Activated CD8-positive, alpha-beta memory T cell treated with anti-CD3 and anti-CD28 coated beads for 36 hours (primary cell): ENCODE results near the gene IDH3G. TPM values are rescaled to one million over a fixed set of nuclear protein-coding genes. Genes with fewer than 3 reads are reported as not detected.

ENCODE experiments used
- CTCF ChIA-PET: fragments of 350-600 bp; sonication (Branson Sonifier 250); formaldehyde crosslinking; loops from one replicate; lab custom pipeline; 2021; ENCODE audit warnings: antibody characterized with exemption; lab: Charles Lee
- POLR2A ChIA-PET: fragments of 350-600 bp; sonication (Branson Sonifier 250); formaldehyde crosslinking; loops from one replicate; lab custom pipeline; 2021; ENCODE audit warnings: antibody characterized with exemption; lab: Charles Lee
- total RNA-seq, 2 experiments: library from RNA; stranded (reverse); gene quantifications; one replicate each; pipeline ENCODE4 v1.2.3, GENCODE V29; 2021

IDH3G gene
- total RNA-seq = 10 to 100 TPM; 52.7 to 55.6 TPM

DNA sequence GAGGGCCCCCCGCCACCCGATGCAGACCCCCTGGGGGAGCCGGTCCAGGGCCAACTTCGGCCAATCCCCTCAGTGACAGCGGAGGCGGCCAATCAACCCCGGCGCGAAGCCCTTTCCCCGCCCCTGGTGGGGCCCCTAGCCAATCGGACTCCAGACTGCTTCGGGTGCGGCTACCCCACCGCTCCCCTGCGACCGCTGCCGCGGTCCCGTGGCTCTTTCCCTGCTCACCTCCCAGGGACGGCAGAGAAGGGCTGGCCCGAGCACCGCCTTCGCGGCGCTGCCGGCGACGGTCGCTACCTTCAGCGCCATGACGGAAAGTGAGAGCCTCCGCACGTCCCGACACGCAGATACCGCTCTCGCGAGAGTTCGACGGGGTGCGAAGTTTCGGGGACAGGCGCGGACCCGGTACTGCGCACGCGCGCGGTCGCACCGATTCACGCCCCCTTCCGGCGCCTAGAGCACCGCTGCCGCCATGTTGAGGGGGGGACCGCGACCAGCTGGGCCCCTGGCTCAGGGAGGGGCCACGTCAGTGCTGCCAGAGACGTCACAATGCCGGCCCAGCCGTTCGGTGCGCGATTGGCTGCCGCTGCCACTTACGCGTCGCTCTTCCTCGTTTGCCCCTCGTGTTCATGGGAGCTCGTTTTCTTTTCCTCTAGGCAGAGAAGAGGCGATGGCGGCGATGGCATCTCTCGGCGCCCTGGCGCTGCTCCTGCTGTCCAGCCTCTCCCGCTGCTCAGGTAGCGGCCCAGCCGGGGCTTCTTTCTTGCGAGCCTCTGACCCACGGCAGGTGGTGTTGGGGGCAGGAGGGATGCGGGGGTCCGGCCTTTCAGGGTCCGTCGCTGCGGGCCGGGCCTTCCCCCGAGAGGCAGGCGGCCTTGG, at the start of gene IDH3G, which contains the start of gene SSR4:
Gene IDH3G (minus strand): TSS at position 358 of the 879 bp plus-strand sequence. CDS start 49 bp downstream, at position 309.
Gene SSR4 (plus strand): TSS at position 651 of the 879 bp plus-strand sequence. CDS start 20 bp downstream, at position 671.
- ChIA-PET CTCF (no interaction called here), POLR2A (interaction anchor here (1.4 kb wide), 1 partner anchor 130 kb away, joined by 7 read pairs; no protein-coding TSS in a partner anchor)

DNA sequence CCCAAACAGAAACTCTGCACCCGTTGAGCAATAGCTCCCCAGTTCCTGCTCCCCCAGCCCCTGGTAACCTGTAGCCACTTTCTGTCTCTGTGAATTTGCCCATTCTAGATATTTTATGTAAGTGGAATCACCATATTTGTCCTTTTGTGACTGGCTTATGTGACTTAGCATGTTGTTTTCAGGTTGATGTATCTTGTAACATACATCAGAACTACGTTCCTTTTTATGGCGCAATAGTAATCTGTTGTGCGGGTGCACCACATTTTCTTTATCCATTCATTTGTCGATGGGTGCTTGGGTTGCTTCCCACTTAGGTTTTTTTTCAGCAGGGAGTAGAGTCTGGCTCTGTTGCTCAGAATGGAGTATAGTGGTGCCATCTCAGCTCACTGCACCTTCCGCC, 42.7 kb upstream of the IDH3G start:
- ChIA-PET POLR2A (no interaction called here), CTCF (no interaction called here)

DNA sequence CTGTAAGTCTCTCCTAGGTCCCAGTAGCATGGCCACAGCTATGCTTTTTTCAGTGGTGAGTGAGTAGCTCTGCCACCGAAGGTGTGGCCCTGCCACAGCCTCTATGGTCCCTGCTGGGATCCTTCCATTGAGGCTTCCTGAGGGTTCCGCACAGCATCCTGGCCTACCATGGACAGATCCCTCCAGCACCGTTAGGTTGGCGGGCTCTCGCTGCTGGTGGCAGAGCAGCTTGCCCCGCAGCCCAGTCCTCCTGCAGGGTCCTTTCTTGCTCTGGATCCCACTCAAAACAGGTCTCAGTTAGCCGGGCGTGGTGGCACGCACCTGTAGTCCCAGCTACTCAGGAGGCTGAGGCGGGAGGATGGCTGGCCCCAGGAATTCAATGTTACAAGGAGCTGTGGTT, 38.6 kb upstream of the IDH3G start:
- ChIA-PET CTCF (no interaction called here), POLR2A (no interaction called here)

DNA sequence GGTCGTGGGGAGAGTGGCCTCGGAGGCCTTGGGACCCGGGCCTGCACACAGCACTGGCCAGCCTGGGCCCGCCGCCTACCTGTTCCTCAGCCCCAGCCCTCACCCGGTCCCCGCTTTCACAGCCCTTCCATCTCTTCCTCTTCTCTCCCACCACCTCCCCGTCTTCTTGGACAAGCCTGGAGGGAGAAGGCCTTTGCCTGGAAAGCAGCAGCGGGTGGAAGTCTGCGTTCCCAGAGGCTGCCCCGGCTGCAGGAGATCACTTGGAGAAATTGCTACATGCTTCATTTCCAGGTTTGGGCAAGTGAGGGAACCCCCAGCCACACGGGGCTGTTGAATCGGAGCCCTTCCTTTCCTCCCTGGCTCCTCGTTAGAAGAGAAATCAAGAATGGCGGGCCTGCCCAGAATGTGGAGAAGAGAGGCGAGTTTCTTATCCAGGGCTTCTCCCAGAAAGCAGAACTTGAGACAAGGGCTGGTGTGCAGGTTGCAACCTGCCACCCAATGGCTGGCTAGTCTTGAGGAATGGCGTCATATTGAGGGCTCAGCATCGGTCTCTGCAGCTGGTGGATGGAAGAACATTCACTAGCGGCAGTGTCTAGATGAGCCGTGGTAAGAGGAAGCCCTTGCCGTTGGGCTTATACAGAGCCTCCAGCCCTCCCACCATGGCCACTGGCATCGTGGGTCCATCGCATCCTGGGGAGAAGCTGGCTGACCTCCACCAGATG, 37.4 kb upstream of the IDH3G start:
- ChIA-PET CTCF (no interaction called here), POLR2A (no interaction called here)

DNA sequence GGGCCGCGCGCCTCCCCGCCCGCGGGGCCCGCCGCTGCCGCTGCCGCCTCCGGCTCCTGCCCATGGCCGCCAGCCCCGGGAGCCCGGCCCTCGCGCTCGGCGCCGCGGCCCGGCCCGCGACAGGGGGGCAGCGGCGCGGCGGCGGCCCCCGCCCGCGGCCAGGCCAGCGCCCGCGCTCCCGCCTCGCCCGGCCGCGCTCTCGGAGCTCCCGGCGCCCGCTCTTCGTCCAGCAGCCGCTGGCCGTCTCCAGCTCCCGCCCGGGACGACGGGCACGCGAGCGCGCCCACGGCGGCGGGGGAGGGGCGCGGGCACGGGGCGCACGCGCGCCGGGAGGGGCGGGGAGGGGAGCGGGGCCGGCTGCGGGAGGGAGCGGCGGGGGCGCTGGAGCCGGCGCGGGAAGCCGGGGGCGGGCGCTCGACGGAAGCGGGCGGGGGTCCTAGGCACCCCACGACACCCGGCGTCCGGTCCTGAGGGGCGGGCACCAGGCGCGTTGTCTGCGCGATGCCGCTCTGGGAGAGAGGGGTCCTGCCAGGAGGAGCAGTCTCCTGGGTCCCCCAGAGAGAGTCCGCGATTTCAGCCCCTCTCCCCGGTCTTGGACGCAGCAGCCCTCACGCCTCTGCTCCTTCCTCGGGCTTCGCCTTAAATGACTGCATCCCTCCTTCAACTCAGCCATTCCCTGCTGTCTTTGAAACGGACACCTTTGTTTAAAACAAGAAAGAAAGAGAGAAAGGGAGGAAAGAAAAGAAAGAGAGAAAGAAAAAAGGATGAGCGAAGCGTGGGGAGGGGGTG, 36.7 kb upstream of the IDH3G start:
- POLR2A ChIA-PET = no interaction called here
- CTCF ChIA-PET = no interaction called here

DNA sequence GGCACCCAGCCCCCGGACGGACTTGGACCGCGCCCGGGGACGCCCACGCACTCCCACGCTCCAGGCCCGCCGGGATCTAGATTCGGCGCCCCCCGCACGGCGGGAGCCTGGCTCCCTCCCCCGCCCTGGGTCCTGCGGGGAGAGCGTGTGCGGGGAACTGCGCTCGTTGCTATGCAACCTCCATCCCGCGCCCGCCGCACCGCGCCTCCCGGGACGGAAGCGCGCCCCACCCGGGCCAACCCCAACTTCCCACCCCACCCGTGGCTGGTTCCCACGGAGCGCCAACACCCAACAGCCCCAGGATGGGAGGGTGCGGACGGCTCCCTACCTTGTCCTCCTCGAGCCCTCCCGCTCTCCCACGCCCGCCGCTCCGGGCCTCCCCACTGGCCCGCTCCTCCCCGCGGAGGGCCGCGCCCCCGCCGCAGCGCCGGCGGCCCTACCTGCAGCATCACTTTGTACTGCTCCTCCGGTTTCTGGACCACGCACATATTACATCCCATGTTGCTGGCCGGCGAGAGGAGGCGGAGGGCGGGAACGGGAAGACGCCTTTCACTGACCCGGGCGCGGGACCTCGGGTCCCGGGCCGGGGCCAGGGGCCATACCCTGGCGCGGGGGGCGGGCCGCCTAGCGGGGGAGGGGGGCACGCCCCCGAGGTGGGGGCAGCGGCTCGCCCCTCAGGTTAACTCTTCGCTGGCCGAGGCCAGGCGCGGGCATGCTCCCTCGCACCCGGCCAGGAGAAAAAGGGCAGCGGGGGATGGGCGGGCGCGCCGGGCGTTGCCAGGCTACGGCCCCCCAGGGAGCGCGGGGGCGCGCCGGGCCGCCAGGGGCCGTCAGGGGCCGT, 35.8 kb upstream of the IDH3G start, which contains the start of gene PDZD4:
Gene PDZD4 (minus strand): TSS at position 746 of the 841 bp plus-strand sequence. CDS start 246 bp downstream, at position 500.
- CTCF ChIA-PET = no interaction called here
- POLR2A ChIA-PET = no interaction called here

DNA sequence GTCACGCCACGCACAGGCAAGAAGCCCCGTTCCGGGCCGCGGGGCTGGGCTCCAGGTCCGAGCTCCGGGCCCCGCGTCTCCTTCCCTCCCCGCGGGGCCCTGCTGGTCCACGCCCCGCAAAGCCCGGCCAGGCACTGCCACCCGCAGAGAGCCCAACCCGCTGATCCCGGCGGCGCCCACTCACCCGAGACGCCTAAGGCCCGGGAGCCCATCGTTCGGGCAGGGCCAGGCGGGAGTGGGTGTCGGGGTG, 35.3 kb upstream of the IDH3G start:
- CTCF ChIA-PET = no interaction called here
- POLR2A ChIA-PET = no interaction called here

DNA sequence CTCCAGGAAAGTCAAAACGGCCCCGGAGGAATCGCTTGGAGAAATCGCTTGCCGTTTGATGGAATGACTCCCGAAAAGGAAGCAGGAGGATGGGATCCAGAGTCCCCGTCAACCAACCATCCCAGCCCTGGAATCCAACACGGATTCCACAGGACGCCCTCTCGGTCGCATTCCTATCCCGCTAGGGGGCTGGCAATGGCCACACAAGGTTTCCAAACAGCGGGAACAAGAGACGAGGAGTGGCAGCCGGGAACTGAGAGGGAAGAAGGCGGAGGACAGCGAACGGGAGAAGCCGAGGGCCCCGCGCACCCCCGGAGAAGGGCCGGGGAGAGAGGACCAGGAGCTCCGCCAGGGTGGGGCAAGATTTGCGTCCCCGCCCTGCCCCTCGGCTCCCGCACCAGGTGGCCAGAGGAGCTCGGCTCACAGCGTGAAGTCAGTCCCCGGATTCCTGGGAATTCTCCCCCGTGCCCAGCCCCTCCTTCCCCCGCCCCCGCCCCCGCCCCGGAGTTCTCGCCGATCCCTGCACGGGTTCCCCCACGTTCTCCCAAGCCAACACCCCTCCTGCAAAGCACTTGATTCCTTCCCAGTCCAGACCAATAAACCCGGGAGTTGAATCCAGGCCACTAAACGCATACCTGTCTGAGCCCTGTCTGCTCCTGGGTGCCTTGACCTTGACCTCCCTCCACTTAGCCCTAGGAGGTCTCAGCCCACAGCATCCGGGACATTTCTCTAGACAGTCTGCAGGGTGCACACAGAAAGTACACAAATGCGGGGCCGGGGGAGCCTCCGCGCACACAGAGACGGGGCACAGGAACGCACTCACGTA, 34.8 kb upstream of the IDH3G start:
- ChIA-PET POLR2A (no interaction called here), CTCF (no interaction called here)

DNA sequence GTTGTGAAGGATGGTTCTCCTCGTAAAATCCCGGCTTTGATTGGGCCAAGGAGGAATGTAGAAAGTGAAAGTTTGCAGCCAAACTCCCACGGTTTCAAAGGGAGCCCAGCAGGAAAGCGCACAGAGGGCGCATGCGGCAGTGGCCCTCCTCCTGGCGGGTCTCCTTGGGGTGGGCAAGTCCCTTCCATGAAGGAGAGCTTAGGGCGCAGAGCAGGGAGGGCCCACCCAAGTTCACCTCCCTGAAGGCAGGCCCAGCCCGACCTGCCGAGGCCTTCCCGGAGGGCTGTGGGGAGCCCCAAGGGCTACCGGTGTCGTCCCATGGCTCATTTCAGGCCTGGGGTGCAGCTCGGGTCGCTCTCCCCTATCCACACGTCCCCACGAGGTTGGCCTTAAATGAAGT, 34.1 kb upstream of the IDH3G start:
- CTCF ChIA-PET = no interaction called here
- POLR2A ChIA-PET = no interaction called here

DNA sequence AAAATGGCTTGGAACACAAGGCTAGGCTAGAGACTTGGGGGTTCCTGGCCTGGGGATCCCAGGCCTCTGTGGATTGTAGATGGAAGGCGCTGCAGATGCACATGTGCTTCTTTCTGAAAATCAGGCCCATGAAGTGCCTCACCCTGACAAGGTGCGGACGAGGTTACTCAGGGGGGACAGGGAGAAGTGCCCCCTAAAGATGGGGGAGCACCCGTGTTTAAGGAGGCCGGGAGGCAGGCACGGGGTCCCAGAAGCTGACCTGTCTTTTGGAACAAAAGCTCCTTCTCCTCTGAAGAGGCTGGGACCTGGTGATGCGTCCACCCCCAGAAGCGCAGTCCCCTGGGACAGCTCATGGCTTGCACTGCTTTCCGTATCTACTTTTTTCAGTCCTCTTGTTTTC, 33.7 kb upstream of the IDH3G start:
- CTCF ChIA-PET = no interaction called here
- POLR2A ChIA-PET = no interaction called here

DNA sequence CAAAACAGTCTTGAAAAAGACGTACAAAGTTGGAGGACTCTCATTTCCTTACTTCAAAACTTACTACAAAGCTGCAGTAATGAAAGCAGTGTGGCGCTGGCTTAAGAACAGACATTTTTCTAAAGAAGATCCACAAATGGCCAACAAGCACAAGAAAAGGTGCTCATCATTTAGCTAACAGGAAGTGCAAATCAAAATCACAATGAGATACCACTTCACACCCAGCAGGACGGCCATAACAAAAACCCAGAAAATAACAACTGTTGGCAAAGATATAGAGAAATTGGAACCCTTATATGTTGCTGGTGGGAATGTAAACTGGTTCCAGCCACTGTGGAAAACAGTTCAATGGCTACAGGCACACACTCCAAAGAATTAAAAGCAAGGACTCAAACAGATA, 32.8 kb upstream of the IDH3G start:
- ChIA-PET CTCF (no interaction called here), POLR2A (interaction anchor here (0.5 kb wide), 1 partner anchor 154 kb away, joined by 3 read pairs; no protein-coding TSS in a partner anchor)

DNA sequence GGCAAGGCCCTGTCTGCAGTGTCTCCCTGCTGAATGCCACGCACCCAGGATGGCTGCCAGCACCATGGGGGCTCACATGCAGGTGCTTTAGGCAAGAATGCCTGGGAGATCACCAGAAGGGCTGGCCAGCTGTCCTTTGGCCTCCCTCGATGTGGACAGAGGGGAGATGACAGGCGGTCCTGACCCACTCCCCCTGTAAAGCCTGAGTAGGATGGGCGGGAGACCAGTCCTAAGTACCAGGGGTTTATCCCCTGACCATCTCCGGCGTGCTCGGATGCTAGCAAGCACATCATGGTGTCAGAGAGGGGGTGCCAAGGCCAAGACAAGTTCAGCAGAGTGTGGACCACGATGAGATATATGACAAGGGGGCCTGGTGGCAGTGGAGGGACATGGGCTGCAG, 30.9 kb upstream of the IDH3G start:
- ChIA-PET POLR2A (no interaction called here), CTCF (no interaction called here)

DNA sequence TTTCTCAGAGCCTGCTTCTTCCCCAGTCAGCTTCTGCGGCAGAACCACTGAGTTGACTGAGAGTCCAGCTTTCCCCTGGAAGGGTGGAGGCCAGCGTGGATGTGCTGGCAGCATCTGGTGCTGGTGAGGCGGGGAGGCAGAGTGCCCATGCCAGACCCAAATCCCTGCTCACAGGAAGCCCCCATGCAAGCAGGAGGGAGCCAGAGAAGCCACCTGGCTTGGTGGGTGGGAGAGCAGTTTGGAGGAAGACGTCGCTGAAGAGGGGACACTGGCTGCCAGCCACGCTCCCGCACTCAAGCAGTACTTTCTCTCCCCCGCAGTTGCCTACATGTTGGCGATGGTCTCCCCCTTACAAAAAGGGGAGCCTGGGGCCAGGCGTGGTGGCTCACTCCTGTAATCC, 30.2 kb upstream of the IDH3G start:
- CTCF ChIA-PET = no interaction called here

DNA sequence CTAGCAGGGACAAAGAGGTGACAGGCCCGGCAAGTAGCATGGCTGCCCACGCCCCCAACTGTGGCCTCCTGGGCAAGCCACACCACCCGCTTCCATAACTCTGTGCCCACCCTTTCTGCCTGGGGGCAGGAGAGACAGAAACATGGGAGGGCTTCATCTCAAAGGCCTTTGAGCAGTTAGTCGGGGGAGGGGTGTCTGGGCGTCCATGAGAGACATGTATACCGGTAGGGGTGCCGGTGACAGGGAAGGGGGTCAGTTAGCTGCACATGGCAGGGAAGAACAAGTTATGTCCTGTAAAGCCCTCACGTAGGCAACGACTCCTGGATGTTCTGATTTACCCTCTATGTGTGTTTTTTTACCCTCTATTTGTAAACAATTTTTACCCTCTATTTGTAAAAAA, 26.9 kb upstream of the IDH3G start:
- POLR2A ChIA-PET = no interaction called here

More for the DNA sequence above, 30.2 kb upstream of the IDH3G start:
- POLR2A ChIA-PET = no interaction called here

DNA sequence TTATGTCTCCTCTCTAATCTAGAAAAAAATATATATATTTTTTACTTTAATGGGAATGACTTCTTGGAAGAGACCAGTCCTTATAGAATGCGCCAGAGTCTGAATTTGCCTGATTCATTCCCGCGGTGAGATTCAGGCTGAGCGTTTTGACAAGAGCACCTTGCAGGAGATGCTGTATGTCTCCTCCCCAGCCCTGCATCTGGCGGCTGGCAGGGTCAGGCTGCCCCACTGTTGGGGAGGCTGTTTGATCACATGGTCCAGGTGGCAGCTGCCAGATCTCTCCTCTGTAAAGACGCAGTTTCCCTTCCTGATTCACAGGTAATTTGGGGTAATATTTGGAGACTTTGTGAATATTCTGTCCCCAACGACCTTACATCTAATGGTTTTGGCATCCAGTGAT, 26.4 kb upstream of the IDH3G start:
- POLR2A ChIA-PET = no interaction called here
- CTCF ChIA-PET = no interaction called here

More for the DNA sequence above, 26.9 kb upstream of the IDH3G start:
- CTCF ChIA-PET = no interaction called here

DNA sequence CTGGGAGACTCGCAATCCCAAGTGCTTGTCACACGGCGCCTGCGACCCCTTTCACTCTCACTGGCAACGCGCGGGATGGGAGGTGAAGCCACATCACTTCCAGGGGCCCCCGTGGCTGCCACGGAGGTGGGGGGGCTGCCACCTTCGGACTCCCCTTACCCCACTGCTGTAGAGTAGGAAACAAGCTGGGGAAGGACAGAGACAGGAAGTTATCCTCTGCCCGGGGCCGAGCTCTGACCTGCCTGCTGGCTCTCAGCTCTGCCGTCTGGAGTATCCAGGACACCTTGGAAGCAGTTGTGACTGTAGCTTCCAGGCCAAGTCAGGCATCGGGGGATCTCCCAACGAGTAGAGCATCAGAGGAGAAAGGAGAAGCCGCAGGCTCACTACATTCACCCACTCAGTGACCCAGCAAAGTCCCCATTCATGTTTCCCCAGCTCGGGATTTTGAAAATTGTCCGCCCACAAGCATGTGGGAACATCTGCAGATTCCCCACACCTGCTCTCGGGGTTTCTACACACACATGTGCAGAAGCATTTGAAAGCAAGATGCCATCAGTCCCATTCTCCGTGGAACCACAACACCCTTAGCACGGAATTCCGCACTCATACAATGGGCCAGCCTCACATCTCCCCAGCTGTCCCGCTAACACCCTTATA, 25.3 kb upstream of the IDH3G start:
- CTCF ChIA-PET = no interaction called here
- POLR2A ChIA-PET = no interaction called here

DNA sequence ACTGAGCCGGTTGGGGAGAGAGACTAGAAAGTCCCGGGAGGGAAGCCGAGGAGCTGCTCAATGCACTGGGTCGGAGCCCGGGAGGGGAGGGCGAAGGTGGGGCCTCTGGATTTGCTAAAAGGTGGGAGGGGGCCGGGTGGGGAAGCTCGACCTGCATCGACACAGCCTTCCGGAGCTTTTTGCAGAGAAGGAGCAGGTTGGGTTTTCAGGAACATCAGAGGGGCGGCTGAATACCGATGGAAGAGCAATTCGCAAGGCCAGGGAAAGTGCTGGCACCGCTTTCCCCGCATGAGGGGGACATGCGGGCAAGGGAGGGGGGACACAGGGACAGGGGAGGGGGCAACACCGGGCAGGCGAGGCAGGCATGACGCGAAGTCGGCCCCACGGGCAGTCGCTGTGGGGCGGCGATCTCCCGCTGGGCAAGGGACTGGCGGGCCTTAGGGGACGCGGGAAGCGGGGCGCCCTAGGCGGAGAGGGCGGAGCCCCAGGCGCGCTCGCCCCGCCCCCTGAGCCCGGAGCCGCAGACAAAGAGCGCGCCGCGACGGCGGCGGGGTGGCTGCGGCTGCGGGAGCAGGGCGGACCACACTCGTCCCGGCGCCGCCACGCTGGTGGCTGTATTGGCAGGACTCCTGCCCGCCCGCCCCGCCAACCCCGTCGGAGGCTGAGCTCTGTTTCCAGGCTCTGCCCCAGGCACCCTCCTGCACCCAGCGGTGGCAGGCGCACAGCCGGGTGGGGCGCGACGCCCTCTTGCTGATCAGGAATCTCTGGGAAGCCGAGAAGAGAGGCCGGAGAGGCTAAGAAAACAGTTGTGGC, 24.6 kb upstream of the IDH3G start:
- CTCF ChIA-PET = no interaction called here
- POLR2A ChIA-PET = no interaction called here
